VCaP (cell line): ENCODE measurements around the gene CBR3.
A peak's percentile ranks its signal among the peaks of the same experiment; 100 is the strongest.

ENCODE experiments used
- H3K27ac ChIP-seq: fragments of 450-650 bp; 2 replicates; pipeline ENCODE4 v1.5.1; 2017
- TF ChIP-seq, protein P1 (sequence below): fragments of 450-650 bp; conservative IDR thresholded peaks from 2 replicates; pipeline ENCODE4 v1.5.1; 2017; ENCODE audit warnings: mild to moderate bottlenecking, moderate library complexity

The CBR3 gene

DNA sequence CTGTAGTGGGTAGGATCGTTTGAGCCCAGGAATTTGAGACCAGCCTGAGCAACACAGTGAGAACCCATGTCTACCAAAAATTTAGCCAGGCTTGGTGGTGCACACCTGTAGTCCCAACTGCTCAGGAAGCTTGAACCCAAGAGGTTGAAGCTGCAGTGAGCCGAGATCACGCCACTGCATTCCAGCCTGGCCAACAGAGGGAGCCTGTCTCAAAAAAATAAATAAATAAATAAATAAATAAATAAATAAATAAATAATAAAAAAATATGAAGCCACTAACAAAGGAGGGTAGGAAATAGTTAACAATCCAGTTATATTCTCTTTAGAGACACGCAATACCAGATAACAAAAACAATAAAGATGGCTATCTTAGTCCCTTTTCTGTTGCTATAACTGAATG lies 11.9 kb upstream of the CBR3 start:
- no peak overlapping the region for H3K27ac ChIP-seq
- TF ChIP-seq, protein P1, sequence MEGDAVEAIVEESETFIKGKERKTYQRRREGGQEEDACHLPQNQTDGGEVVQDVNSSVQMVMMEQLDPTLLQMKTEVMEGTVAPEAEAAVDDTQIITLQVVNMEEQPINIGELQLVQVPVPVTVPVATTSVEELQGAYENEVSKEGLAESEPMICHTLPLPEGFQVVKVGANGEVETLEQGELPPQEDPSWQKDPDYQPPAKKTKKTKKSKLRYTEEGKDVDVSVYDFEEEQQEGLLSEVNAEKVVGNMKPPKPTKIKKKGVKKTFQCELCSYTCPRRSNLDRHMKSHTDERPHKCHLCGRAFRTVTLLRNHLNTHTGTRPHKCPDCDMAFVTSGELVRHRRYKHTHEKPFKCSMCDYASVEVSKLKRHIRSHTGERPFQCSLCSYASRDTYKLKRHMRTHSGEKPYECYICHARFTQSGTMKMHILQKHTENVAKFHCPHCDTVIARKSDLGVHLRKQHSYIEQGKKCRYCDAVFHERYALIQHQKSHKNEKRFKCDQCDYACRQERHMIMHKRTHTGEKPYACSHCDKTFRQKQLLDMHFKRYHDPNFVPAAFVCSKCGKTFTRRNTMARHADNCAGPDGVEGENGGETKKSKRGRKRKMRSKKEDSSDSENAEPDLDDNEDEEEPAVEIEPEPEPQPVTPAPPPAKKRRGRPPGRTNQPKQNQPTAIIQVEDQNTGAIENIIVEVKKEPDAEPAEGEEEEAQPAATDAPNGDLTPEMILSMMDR = peak; percentile 78

DNA sequence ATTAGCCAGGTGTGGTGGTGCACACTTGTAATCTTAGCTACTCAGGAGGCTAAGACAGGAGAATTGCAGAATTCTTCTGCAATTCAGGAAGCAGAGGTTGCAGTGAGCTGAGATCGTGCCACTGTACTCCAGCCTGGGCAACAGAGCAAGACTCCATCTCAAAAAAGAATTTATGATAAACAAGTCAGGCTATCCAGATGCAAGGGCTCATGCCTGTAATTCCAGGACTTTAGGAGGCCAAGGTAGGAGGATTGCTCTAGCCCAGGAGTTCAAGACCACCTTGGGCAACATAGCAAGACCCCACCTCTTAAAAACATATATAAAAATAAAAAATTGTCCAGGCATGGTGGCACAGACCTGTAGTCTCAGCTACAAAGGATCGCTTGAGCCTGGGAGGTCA lies 10.5 kb upstream of the CBR3 start:
- H3K27ac ChIP-seq = no peak overlapping the region
- TF ChIP-seq, protein P1 = no peak

DNA sequence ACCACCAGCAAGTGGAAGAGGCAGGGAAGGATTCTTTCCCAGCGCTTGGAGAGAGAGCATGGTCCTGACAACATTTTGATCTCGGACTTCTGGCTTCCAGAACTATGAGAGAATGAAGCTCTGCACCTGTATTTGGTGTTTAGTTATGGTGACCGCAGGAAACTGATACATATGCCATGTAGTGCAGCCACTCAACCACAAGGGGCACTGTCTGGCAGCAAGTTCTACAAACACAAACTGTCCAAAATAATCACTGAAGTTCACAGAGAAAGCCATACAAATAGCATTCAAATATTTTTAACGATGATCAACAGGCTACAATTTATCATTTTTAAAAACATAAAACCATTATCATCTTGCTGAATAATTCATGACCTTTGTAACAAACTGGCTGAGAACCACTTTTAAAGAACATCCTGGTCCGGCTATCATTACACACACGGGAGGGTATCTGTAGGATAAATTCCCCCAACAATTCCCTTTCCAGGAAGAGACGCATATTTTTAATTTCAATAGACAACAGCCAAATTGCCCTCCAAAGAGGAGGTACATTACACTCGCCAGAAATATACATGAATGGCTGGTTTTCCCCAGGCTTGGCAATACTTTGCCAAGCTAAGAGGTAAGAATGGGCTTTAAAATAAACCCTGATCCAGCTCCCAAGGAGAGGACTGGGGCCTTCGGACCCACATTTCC lies 9.2 kb upstream of the CBR3 start:
- peak overlapping the region; percentile 86 for H3K27ac ChIP-seq
- TF ChIP-seq, protein P1 = peak; percentile 98

DNA sequence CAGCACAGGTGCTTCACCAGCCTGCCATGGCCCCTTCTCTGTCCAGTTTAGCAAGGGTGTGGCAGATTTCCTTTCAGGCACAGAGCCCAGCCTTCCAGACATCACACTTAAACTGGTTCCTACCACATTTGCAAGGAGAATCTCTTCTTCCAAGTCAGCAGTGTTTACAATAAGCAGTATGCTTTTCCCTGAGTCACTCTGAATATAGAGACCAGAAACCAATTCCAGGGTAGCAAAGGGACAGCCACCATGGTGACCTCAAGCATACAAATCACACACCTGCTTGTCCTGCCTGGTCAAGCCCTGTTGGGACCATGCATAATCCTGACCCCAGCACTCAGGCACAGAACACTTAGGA lies 8.7 kb upstream of the CBR3 start:
- TF ChIP-seq, protein P1 = no peak
- H3K27ac ChIP-seq = peak overlapping the region; percentile 86

DNA sequence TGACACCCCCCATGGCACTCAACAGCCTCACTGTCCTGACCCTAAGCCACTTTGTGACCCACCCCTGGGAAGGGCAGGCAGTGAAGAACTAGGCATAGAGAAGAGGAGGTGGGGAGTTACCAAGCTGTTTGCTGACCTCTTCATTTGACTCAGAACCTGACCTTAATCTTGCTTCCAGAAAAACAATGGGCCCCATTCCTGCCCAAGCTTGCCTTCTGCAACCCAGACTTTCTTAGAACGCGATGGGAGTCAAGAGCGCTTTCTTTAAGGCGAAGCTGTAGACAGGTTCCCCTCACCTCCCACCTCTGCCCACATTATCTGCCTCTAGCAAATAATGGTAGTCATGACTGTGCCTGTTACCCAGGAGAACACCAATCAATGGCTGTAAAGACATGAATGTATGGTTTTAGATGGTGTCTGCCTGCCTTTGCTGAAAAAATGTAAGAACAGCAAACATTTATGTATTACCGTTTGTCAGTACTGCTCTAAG lies 8.2 kb upstream of the CBR3 start:
- peak overlapping the region; percentile 86 for H3K27ac ChIP-seq
- TF ChIP-seq, protein P1 = no peak

DNA sequence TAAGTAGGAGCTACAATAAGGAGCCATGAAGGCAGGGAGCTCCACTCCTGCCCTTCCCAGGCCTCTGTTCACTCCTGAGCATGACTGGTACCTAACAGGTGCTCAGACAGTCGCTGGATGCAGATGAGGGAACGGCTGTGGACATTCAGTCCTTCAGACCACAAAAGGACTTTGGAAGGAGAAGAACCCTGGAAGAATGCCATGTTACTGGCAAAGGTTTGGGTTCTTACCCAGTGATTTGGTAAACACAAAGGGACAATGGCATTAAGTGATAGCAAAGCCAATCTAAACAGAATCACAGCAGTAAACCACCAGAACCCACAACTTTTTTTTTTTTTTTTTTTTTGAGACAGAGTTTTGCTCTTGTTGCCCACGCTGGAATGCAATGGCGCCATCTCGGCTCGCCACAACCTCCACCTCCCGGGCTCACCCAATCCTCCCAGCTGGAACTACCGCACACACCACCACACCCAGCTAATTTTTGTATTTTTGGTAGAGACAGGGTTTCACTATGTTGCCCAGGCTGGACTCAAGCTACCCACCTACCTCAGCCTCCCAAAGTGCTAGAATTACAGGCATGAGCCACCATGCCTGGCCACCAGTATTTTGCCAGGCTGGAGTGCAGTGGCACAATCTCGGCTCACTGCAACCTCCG lies 7.5 kb upstream of the CBR3 start:
- peak overlapping the region; percentile 86 for H3K27ac ChIP-seq
- TF ChIP-seq, protein P1 = no peak

DNA sequence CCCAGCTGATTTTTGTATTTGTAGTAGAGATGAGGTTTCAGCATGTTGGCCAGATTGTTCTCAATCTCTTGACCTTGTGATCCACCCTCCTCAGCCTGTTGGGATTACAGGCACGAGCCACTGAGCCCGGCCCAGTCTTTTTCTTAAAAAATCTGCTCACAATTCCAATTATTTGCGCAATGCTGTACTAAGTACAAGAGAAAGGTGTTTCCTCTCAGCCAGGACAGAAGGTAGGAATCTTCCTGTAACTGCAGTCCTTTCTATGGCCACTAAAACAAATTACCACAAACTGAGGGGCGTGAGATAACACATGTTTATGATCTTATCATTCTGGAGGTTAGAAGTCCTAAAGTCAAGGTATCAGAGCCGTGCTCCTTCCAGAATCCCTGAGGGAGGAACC lies 6.9 kb upstream of the CBR3 start:
- peak overlapping the region; percentile 86 for H3K27ac ChIP-seq
- TF ChIP-seq, protein P1 = no peak
